Natural killer cell (primary cell): ENCODE results near the gene PNPLA1. TPM values are rescaled to one million over a fixed set of nuclear protein-coding genes. Genes with fewer than 3 reads are reported as not detected.
A peak's percentile ranks its signal among the peaks of the same experiment; 100 is the strongest.

Experiments used
- ATAC-seq, 3 donors: fragments of 150-1000 bp in 2 of 3; fragments of 200-7000 bp in 1 of 3; cut with Tn5 transposase; 1 replicate in 1 of 3; 2 replicates in 2 of 3; pipeline ENCODE4 v1.10.0; 2021; ENCODE audit warnings: mild to moderate bottlenecking in 2 of 3, moderate library complexity in 2 of 3
- DNase-seq, 2 donors: peaks; one replicate each; pipeline versions ENCODE4 v3.0.0 to v3.0.0-alpha.2; 2013 to 2021; ENCODE audit warnings: mixed read lengths in 1 of 2
- H3K27ac ChIP-seq: one replicate; pipeline ENCODE4 v1.5.1; 2013; ENCODE audit warnings: mild to moderate bottlenecking, low read length
- H3K27me3 ChIP-seq: one replicate; pipeline ENCODE4 v1.6.1; 2013; ENCODE audit warnings: low read length; ENCODE audit not compliant: control insufficient read depth, insufficient read depth
- H3K36me3 ChIP-seq: one replicate; pipeline ENCODE4 v1.6.1; 2013; ENCODE audit warnings: low read length; ENCODE audit not compliant: control insufficient read depth, insufficient read depth
- H3K4me1 ChIP-seq: one replicate; pipeline ENCODE4 v1.6.1; 2013; ENCODE audit warnings: low read length; ENCODE audit not compliant: control insufficient read depth, insufficient read depth
- H3K4me3 ChIP-seq: one replicate; pipeline ENCODE4 v1.5.1; 2013; ENCODE audit warnings: low read length
- H3K9me3 ChIP-seq: one replicate; pipeline ENCODE4 v1.6.1; 2013; ENCODE audit warnings: low read length; ENCODE audit not compliant: control insufficient read depth, insufficient read depth
- H3K27ac Mint-ChIP-seq, 2 donors: one replicate each; pipeline ENCODE4 v1.8.0; 2022; ENCODE audit warnings: mild to moderate bottlenecking in 2 of 2, mixed read lengths in 2 of 2, moderate library complexity in 1 of 2
- H3K27me3 Mint-ChIP-seq, 2 donors: one replicate each; pipeline ENCODE4 v1.8.0; 2022; ENCODE audit warnings: low read depth in 2 of 2, mixed read lengths in 2 of 2
- H3K36me3 Mint-ChIP-seq: one replicate; pipeline ENCODE4 v1.8.0; 2022; ENCODE audit warnings: mixed read lengths
- H3K4me1 Mint-ChIP-seq, 2 donors: one replicate each; pipeline ENCODE4 v1.8.0; 2022; ENCODE audit warnings: mixed read lengths in 2 of 2
- H3K4me3 Mint-ChIP-seq: one replicate; pipeline ENCODE4 v1.8.0; 2022; ENCODE audit warnings: mild to moderate bottlenecking, moderate library complexity, mixed read lengths
- H3K9me3 Mint-ChIP-seq, 2 donors: one replicate each; pipeline ENCODE4 v1.8.0; 2022; ENCODE audit warnings: mixed read lengths in 2 of 2
- CTCF ChIP-seq: fragments of 200-600 bp; IDR thresholded peaks from one replicate; pipeline ENCODE4 v1.8.0; 2022; ENCODE audit warnings: antibody characterized with exemption
- WGBS: methylation state at CpG from one replicate; pipeline ENCODE4 v1.1.7; 2013; ENCODE audit warnings: missing lambda C conversion rate; ENCODE audit not compliant: insufficient coverage; 5-methylcytosine and 5-hydroxymethylcytosine counted together
- intact Hi-C: fragments of 100-400 bp; cut with micrococcal nuclease; formaldehyde crosslinking; loops from one replicate; pipeline ENCODE4 v1.14.2; 2022
- total RNA-seq, 4 donors: library from RNA; stranded (reverse); fragments of 120-200 nt in 1 of 4; gene quantifications; one replicate each; pipeline versions ENCODE4 v1.2.3 to v1.2.4, GENCODE V29; 2013 to 2022

Gene PNPLA1
- total RNA-seq, 3 donors from 2014 or later (not counting 1 experiment from before 2014, with no cell fraction given): 0.14 to 3.5 (median 0.61) TPM

GRCh38 chr6:36241728-36242127 is 28.1 kb upstream of the PNPLA1 start:
- 5% methylated on average over 10 of the region's 10 CpGs for WGBS
- H3K36me3 Mint-ChIP-seq: no peaks in the 10 kb centered on the region
- H3K27me3 ChIP-seq: no peaks in the 10 kb centered on the region
- no peak for ATAC-seq
- H3K4me3 Mint-ChIP-seq: no peak overlapping the region
- H3K4me1 Mint-ChIP-seq: peaks cover 15 to 18% of the 10 kb centered on the region in 2 donors
- no peak overlapping the region for H3K4me3 ChIP-seq
- no peaks in the 10 kb centered on the region for H3K9me3 ChIP-seq
- intact Hi-C loops: no loop called here
- H3K27ac ChIP-seq: no peak overlapping the region
- DNase-seq: no peak
- H3K27ac Mint-ChIP-seq: peak overlapping the region in 1 of 2 donors; percentile 22
- peaks cover 19% of the 10 kb centered on the region for H3K4me1 ChIP-seq
- H3K36me3 ChIP-seq: no peaks in the 10 kb centered on the region
- peaks cover 0 to 9% of the 10 kb centered on the region in 2 donors for H3K27me3 Mint-ChIP-seq
- H3K9me3 Mint-ChIP-seq: no peaks in the 10 kb centered on the region
- TF ChIP-seq CTCF: no peak

- TF ChIP-seq CTCF: no peak
- Mint-ChIP-seq H3K27ac (peak overlapping the region in 1 of 2 donors; percentile 22), H3K9me3 (no peaks in the 10 kb centered on the region), H3K27me3 (peaks cover 0 to 12% of the 10 kb centered on the region in 2 donors), H3K4me3 (no peak overlapping the region), H3K36me3 (no peaks in the 10 kb centered on the region), H3K4me1 (peaks cover 15 to 18% of the 10 kb centered on the region in 2 donors)
- Histone ChIP-seq H3K4me1 (peaks cover 22% of the 10 kb centered on the region), H3K9me3 (no peaks in the 10 kb centered on the region), H3K27ac (no peak overlapping the region), H3K4me3 (no peak overlapping the region), H3K36me3 (no peaks in the 10 kb centered on the region), H3K27me3 (no peaks in the 10 kb centered on the region)
- no peak for ATAC-seq
- 77% methylated on average over 5 of the region's 5 CpGs for WGBS
- DNase-seq: no peak
- intact Hi-C loops: no loop called here
These were observed 27.7 kb upstream of the PNPLA1 start for GRCh38 chr6:36242161-36242560.

GRCh38 chr6:36242626-36243025 is 27.2 kb upstream of the PNPLA1 start:
- Mint-ChIP-seq H3K27ac (peak overlapping the region in 1 of 2 donors; percentile 22), H3K4me1 (peaks cover 15 to 18% of the 10 kb centered on the region in 2 donors), H3K4me3 (no peak overlapping the region), H3K36me3 (no peaks in the 10 kb centered on the region), H3K27me3 (peaks cover 0 to 12% of the 10 kb centered on the region in 2 donors), H3K9me3 (no peaks in the 10 kb centered on the region)
- no peaks in the 10 kb centered on the region for H3K36me3 ChIP-seq
- no peak for TF ChIP-seq CTCF
- intact Hi-C loops: no loop called here
- peaks cover 22% of the 10 kb centered on the region for H3K4me1 ChIP-seq
- DNase-seq (no peak), ATAC-seq (no peak)
- H3K27me3 ChIP-seq: no peaks in the 10 kb centered on the region
- 92% methylated on average over 4 of the region's 4 CpGs for WGBS
- H3K9me3 ChIP-seq: no peaks in the 10 kb centered on the region
- no peak overlapping the region for H3K4me3 ChIP-seq
- no peak overlapping the region for H3K27ac ChIP-seq

- DNase-seq: no peak
- H3K4me3 ChIP-seq: no peak overlapping the region
- H3K27me3 ChIP-seq: no peaks in the 10 kb centered on the region
- TF ChIP-seq CTCF: no peak
- H3K4me1 ChIP-seq: peaks cover 22% of the 10 kb centered on the region
- H3K27ac ChIP-seq: no peak overlapping the region
- H3K36me3 ChIP-seq: no peaks in the 10 kb centered on the region
- Mint-ChIP-seq H3K27me3 (peaks cover 0 to 12% of the 10 kb centered on the region in 2 donors), H3K4me1 (peaks cover 15 to 18% of the 10 kb centered on the region in 2 donors), H3K4me3 (no peak overlapping the region), H3K36me3 (no peaks in the 10 kb centered on the region), H3K9me3 (no peaks in the 10 kb centered on the region), H3K27ac (no peak overlapping the region)
- H3K9me3 ChIP-seq: no peaks in the 10 kb centered on the region
- ATAC-seq: no peak
- intact Hi-C loops: no loop called here
- WGBS: 83% methylated on average over 3 of the region's 3 CpGs
These were observed 26.2 kb upstream of the PNPLA1 start for GRCh38 chr6:36243562-36244212.
